ENCODE results near the gene MALRD1. TPM values are rescaled to one million over a fixed set of nuclear protein-coding genes. Genes with fewer than 3 reads are reported as not detected.

The MALRD1 gene
- total and polyA plus RNA-seq, 2 of the 8 experiments (the other 6 are each of a cell fraction or from before 2014, with no cell fraction given), result 0.32 to 0.35 TPM

DNA sequence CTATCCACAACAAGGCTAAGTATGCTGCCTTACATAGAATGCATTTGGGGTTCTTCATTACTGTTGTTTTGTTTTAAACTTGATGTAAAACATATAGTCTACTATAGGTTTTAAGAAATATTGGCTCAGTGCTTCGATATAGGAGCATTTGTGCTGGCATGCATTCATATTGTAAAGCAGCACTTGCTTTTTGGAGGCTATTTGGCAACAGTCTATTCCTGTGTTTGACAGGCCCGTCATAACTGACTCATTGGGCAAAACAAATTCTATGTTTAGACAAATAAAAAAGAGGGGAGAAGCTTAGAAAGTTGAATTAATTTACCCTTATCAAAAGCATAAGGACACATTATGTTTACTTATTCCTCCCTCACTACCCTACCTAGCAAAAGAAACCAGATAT lies 729.2 kb downstream of the MALRD1 start (continued):
- TF ChIP-seq CHD7 (IDR thresholded peaks at IDR 0.05; ENCODE audit: insufficient replicate concordance, low read length), result no peak
- no peak for TF ChIP-seq FOSL1 (IDR thresholded peaks at IDR 0.05; ENCODE audit: insufficient read depth, low read depth, low read length)
- no peak for TF ChIP-seq SRF (IDR thresholded peaks at IDR 0.05; ENCODE audit: low read depth, low read length)
- no peak for TF ChIP-seq JUN (IDR thresholded peaks at IDR 0.05; ENCODE audit: low read depth, low read length)
- no peak for TF ChIP-seq CHD1 (IDR thresholded peaks at IDR 0.05; ENCODE audit: low read depth, low read length)
- no peak for TF ChIP-seq NANOG (IDR thresholded peaks at IDR 0.05; ENCODE audit: insufficient read depth, low read depth, low read length, poor library complexity, severe bottlenecking)
- TF ChIP-seq GABPA (IDR thresholded peaks at IDR 0.05; ENCODE audit: borderline replicate concordance, insufficient read depth, low read length), result no peak
- no peak for TF ChIP-seq SAP30 (IDR thresholded peaks at IDR 0.05; ENCODE audit: insufficient read depth, insufficient replicate concordance, low read length)
- TF ChIP-seq ZNF274 (IDR thresholded peaks at IDR 0.05; ENCODE audit: borderline replicate concordance, extremely low read depth, low read length), result no peak
- TF ChIP-seq BRCA1 (IDR thresholded peaks at IDR 0.05; ENCODE audit: low read depth, low read length), result no peak
- no peak for TF ChIP-seq EP300 (IDR thresholded peaks at IDR 0.05; ENCODE audit: borderline replicate concordance in 1 of 2, low read depth in 2 of 2, low read length in 2 of 2)
